Endothelial cell of hepatic sinusoid (primary cell): Measurements from ENCODE around the gene ERMARD.
"Not testable (repeated sequence)": the region's sequence is repeated elsewhere in the genome, so short reads cannot be mapped to it uniquely, and the experiment has no call there.

Experiments used
- in situ Hi-C: cut with HindIII; loops from 2 replicates; pipeline ENCODE4 v1.10.0; 2017; ENCODE audit warnings: low sequenced_read_pairs

Gene ERMARD

GRCh38 chr6:169738204-169738975 is 13.0 kb upstream of the ERMARD start:
- in situ Hi-C loops: no loop called here

GRCh38 chr6:169738976-169739529 is 12.4 kb upstream of the ERMARD start:
- in situ Hi-C loops: no loop called here

GRCh38 chr6:169741344-169741743 is 10.1 kb upstream of the ERMARD start:
- in situ Hi-C loops: no loop called here

- in situ Hi-C loops: no loop called here
Observed at GRCh38 chr6:169745405-169745804, 6.0 kb upstream of the ERMARD start.

GRCh38 chr6:169746556-169746955 is 4.9 kb upstream of the ERMARD start:
- in situ Hi-C loops: no loop called here

- in situ Hi-C loops: no loop called here
Observed at GRCh38 chr6:169752074-169752623, 727 bp downstream of the ERMARD start.

GRCh38 chr6:169755162-169755561 is 3.7 kb downstream of the ERMARD start:
- in situ Hi-C loops: no loop called here

GRCh38 chr6:169763308-169763707 is 11.9 kb downstream of the ERMARD start:
- in situ Hi-C loops: no loop called here

GRCh38 chr6:169763881-169764280 is 12.5 kb downstream of the ERMARD start:
- in situ Hi-C loops: no loop called here

- in situ Hi-C loops: not testable (repeated sequence)
Observed at GRCh38 chr6:169765789-169766188, 14.4 kb downstream of the ERMARD start.

- in situ Hi-C loops: no loop called here
Observed at GRCh38 chr6:169766232-169766631, 14.8 kb downstream of the ERMARD start.

GRCh38 chr6:169766921-169767736 is 15.7 kb downstream of the ERMARD start:
- in situ Hi-C loops: no loop called here

- in situ Hi-C loops: no loop called here
Observed at GRCh38 chr6:169774347-169774746, 22.9 kb downstream of the ERMARD start.

GRCh38 chr6:169775321-169775720 is 23.9 kb downstream of the ERMARD start:
- in situ Hi-C loops: loop anchor here (5.0 kb wide), 1 partner anchor 57 kb away; no protein-coding TSS in a partner anchor

- in situ Hi-C loops: loop anchor here (5.0 kb wide), 1 partner anchor 56 kb away; no protein-coding TSS in a partner anchor
Observed at GRCh38 chr6:169776379-169776778, 25.0 kb downstream of the ERMARD start.

GRCh38 chr6:169777896-169778295 is 26.5 kb downstream of the ERMARD start:
- in situ Hi-C loops: loop anchor here (5.0 kb wide), 1 partner anchor 54 kb away; no protein-coding TSS in a partner anchor

GRCh38 chr6:169778646-169779045 is 27.2 kb downstream of the ERMARD start:
- in situ Hi-C loops: loop anchor here (5.0 kb wide), 1 partner anchor 54 kb away; no protein-coding TSS in a partner anchor

- in situ Hi-C loops: loop anchor here (5.0 kb wide), 1 partner anchor 53 kb away; no protein-coding TSS in a partner anchor
Observed at GRCh38 chr6:169779092-169779815, 27.8 kb downstream of the ERMARD start.

- in situ Hi-C loops: loop anchor here (5.0 kb wide), 1 partner anchor 52 kb away; no protein-coding TSS in a partner anchor
Observed at GRCh38 chr6:169779896-169780295, 28.5 kb downstream of the ERMARD start.

- in situ Hi-C loops: no loop called here
Observed at GRCh38 chr6:169780571-169781091, 29.2 kb downstream of the ERMARD start.
